Spinal cord (tissue), 10 donors: ENCODE data around the gene CAMKK2. TPM values are rescaled to one million over a fixed set of nuclear protein-coding genes. Genes with fewer than 3 reads are reported as not detected.
"Not testable (repeated sequence)": the region's sequence is repeated elsewhere in the genome, so short reads cannot be mapped to it uniquely, and the experiment has no call there.

ENCODE experiments used
- DNase-seq, 6 donors: peaks; one replicate each; pipeline versions ENCODE4 v3.0.0 to v3.0.0-alpha.2; 2013 to 2015; ENCODE audit warnings: low spot score in 6 of 6, low read depth in 4 of 6
- H3K27ac ChIP-seq: one replicate; pipeline ENCODE4 v1.5.1; 2013; ENCODE audit warnings: low read depth, low read length, control low read depth
- H3K27me3 ChIP-seq: one replicate; pipeline ENCODE4 v1.6.1; 2013; ENCODE audit warnings: low read length; ENCODE audit not compliant: control insufficient read depth, insufficient read depth
- H3K36me3 ChIP-seq: one replicate; pipeline ENCODE4 v1.6.1; 2013; ENCODE audit warnings: low read length; ENCODE audit not compliant: control insufficient read depth, insufficient read depth
- H3K4me1 ChIP-seq: one replicate; pipeline ENCODE4 v1.6.1; 2013; ENCODE audit warnings: low read length; ENCODE audit not compliant: control insufficient read depth, insufficient read depth
- H3K4me3 ChIP-seq: one replicate; pipeline ENCODE4 v1.5.1; 2013; ENCODE audit warnings: low read depth, low read length, control low read depth
- H3K9me3 ChIP-seq: one replicate; pipeline ENCODE4 v1.6.1; 2013; ENCODE audit warnings: low read length; ENCODE audit not compliant: control insufficient read depth, insufficient read depth
- WGBS: methylation state at CpG from one replicate; pipeline ENCODE4 v1.1.5; 2013; ENCODE audit warnings: missing lambda C conversion rate; ENCODE audit not compliant: insufficient coverage; 5-methylcytosine and 5-hydroxymethylcytosine counted together
- polyA plus RNA-seq, 2 donors: library from polyadenylated mRNA; unstranded; fragments of 120-200 nt; gene quantifications; one replicate each; pipeline ENCODE4 v1.2.1, GENCODE V29; 2013; ENCODE audit not compliant: insufficient read length in 2 of 2
- total RNA-seq, 2 donors: library from RNA; depleted of rRNA in 1 of 2; stranded (reverse); fragments of 120-200 nt in 1 of 2; fragments of >200 nt in 1 of 2; gene quantifications; one replicate each; pipeline versions ENCODE4 v1.2.3 to v1.2.4, GENCODE V29; 2013 to 2014
- donor health status: healthy.

Gene CAMKK2
- total and polyA plus RNA-seq, 4 donors = 18.0 to 44.2 (median 31.3) TPM

DNA sequence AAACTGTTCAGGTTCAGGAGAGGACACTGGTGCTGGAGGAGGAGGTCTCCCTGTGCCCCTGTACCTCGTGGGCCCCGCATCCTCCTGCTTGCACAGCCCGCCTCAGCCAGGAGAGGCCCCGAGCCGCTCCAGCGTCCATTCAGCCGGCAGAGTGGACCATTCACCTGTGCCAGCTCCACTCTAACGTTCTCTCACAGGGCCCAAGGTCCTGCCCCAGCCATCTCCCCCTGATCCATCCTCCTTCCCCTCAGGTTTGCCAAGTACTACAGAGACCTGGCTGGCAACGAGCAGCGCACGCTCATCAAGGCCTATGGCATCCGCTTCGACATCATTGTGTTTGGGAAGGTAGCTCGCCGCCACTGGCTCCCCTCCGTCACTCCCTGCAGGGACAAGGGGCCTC, 64.3 kb downstream of the CAMKK2 start:
- H3K27ac ChIP-seq = no peak overlapping the region
- no peak overlapping the region for H3K4me3 ChIP-seq
- no peaks in the 10 kb centered on the region for H3K27me3 ChIP-seq
- no peak for DNase-seq
- no peaks in the 10 kb centered on the region for H3K4me1 ChIP-seq
- WGBS = 87% methylated on average over 15 of the region's 16 CpGs
- H3K36me3 ChIP-seq = peaks cover 56% of the 10 kb centered on the region
- H3K9me3 ChIP-seq = no peaks in the 10 kb centered on the region

DNA sequence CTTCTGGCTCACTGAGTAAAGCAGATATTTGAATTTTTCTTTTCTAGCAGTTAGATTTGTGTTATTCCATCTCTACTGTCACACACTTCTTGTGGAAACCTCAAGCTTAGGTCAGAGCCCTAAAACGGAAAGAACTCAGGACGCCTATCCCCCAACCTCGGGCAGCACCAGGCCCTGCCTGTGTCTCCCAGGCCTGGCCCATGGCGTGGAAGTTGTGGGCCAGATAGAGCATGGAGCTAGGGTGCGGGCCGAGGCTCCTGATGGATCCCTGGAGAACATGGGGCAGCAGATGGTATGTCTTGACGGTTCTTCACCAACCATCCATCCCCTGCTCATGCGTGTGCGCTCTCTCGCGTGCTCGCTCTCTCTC, 66.0 kb downstream of the CAMKK2 start:
- Histone ChIP-seq H3K4me3 (no peak overlapping the region), H3K9me3 (no peaks in the 10 kb centered on the region), H3K36me3 (peaks cover 41% of the 10 kb centered on the region), H3K27ac (no peak overlapping the region), H3K27me3 (no peaks in the 10 kb centered on the region), H3K4me1 (no peaks in the 10 kb centered on the region)
- DNase-seq = no peak
- WGBS = 95% methylated on average over 3 of the region's 12 CpGs

DNA sequence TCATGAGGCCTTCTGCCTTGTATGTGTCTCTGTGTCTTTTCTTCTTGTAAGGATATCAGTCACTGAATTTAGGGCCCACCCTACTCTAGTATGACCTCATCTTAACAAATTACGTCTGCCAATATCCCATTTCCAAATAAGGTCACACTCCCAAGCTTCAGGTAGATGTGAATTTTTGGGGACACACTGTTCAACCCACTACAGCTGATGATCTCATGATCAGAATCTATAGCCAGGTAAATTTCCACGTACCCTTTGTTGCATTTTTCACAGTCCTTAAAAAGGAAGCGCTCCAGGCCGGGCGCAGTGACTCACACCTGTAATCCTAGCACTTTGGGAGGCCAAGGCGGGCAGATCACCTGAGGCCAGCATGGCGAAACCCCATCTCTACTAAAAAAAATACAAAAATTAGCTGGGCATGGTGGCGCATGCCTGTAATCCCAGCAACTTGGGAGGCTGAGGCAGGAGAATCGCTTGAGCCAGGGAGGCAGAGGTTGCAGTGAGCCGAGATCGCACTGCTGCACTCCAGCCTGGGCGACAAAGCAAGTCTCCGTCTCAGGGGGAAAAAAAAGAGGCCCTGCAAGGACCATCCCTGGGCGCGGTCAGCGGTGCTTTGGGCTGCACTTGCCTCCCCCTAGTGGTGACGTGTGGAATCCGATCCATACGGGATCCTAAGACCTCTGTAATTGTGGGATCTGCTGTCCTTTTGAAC, 66.5 kb downstream of the CAMKK2 start:
- WGBS = 39% methylated on average over 12 of the region's 19 CpGs
- DNase-seq = peak in 3 of 6 donors; percentile 28 to 71 (median 69)
- not testable (repeated sequence) for H3K27ac ChIP-seq, H3K4me3 ChIP-seq, H3K9me3 ChIP-seq, H3K4me1 ChIP-seq, H3K27me3 ChIP-seq
- peaks cover 39% of the 10 kb centered on the region for H3K36me3 ChIP-seq

DNA sequence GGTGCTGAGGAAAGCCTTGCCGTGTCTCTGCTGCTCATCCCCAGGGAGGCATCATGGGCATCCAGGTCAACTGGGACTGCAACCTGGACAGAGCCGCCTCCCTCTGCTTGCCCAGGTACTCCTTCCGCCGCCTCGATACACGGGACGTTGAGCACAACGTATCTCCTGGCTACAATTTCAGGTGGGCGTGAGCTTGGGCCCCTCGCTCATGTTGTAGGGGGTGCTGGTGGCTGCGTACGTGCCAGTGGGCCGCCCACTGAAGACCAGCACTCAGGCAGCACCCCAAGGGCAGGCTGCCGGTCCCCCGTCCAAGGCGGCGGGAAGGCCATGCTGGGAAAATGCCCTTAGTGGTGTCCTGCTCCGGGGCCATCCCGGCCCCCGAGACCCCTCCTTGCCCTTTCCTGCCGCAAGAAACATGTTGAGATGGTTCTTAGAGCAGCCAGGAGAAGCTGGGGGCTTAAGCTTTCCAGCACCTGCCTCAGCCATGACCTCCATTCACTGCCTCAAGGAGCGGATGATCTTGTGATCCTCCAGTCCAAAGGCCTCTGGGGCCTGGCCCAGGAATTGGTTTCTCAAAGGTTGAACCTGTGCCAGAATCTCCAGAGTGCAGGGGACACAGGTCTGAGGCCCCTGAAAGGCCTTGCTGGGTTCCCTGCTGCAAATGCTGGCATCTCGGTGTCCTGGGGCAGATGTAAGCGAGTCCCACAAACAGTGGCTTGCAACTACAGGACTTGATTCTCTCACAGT, 67.4 kb downstream of the CAMKK2 start:
- no peak overlapping the region for H3K27ac ChIP-seq
- DNase-seq = no peak

DNA sequence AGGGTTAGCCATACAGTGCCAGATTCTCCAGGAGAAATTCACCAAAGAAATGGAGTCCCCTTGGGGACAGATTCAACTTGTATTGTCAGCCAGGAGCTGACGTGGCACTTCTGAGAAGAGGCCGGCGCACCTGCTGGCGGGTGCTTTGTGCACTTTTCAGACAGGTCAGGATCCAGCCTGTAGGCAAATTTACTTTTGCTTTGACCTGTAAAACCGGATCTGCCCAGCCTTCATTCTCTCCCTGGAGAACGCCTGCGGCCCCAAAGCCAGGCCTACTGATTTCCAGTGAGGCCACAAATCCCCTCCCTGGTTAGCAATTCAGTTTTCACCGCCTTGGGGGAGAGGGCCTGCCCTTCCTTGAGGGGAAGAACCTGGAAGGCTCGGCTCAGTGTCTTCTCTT, 69.2 kb downstream of the CAMKK2 start:
- no peak overlapping the region for H3K27ac ChIP-seq
- peaks cover 34% of the 10 kb centered on the region for H3K36me3 ChIP-seq
- no peak overlapping the region for H3K4me3 ChIP-seq
- H3K4me1 ChIP-seq = no peaks in the 10 kb centered on the region
- no peaks in the 10 kb centered on the region for H3K27me3 ChIP-seq
- no peaks in the 10 kb centered on the region for H3K9me3 ChIP-seq
- no peak for DNase-seq
- WGBS = 89% methylated on average over 7 of the region's 9 CpGs

More for the DNA sequence above, 67.4 kb downstream of the CAMKK2 start:
- Histone ChIP-seq H3K4me1 (no peaks in the 10 kb centered on the region), H3K4me3 (no peak overlapping the region), H3K27me3 (no peaks in the 10 kb centered on the region), H3K36me3 (peaks cover 39% of the 10 kb centered on the region), H3K9me3 (no peaks in the 10 kb centered on the region)
- WGBS = 95% methylated on average over 22 of the region's 24 CpGs

DNA sequence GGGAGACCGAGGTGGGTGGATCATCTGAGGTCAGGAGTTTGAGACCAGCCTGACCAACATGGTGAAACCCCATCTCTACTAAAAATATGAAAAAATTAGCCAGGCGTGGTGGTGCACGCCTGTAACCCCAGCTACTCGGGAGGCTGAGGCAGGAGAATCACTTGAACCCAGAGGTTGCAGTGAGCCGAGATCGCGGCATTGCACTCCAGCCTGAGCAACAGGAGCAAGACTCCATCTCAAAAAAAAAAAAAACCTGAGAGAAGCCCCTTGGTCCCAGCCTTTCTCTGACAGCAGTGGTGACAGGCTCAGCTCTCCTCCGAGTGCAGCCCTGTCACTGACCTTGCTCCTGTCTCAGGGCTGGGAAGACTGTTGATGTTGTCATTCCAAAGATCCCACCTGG, 69.6 kb downstream of the CAMKK2 start:
- DNase-seq, H3K9me3 ChIP-seq, H3K27ac ChIP-seq, H3K4me3 ChIP-seq, H3K4me1 ChIP-seq, H3K27me3 ChIP-seq: not testable (repeated sequence)
- H3K36me3 ChIP-seq = peaks cover 33% of the 10 kb centered on the region
- WGBS = 97% methylated on average over 7 of the region's 8 CpGs

DNA sequence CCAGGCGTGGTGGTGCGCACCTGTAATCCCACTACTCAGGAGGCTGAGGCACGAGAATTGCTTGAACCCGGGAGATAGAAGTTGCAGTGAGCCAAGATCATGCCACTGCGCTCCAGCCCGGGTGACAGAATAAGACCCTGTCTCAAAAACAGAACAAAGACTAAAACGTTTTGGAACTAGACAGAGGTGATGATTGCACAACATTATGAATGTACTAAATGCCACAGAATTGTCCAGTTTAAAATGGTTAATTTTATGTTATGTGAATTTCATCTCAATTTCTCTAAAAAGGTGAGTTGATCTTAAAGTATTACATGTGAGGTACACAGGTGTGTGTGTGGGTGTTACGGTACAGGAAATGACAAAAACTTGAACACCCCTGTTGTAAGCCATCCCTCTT, 70.1 kb downstream of the CAMKK2 start:
- Histone ChIP-seq H3K27me3 (no peaks in the 10 kb centered on the region), H3K4me3 (no peak overlapping the region), H3K27ac (no peak overlapping the region), H3K36me3 (peaks cover 35% of the 10 kb centered on the region), H3K4me1 (no peaks in the 10 kb centered on the region), H3K9me3 (no peaks in the 10 kb centered on the region)
- 89% methylated on average over 5 of the region's 8 CpGs for WGBS
- DNase-seq = no peak

DNA sequence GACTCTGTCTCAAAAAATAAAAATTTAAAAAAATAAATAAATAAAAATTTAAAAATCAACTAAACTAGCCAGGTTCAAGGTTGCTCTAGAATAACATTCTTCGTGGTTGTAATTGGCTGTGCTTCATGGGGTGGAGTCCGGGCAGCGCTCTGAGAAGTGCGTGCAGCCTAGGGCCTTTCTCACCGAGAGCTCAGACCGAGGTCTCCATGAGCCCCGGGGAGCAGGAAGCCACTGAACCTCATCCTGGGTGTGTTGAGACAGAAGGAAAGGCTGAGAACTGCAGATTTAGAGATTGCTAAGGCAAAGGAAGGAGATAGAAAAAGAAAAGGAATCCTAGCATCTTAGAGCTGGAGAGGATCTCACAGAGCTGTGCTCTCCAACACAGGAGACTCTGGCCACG, 71.9 kb downstream of the CAMKK2 start:
- Histone ChIP-seq H3K27ac (no peak overlapping the region), H3K4me1 (no peaks in the 10 kb centered on the region), H3K9me3 (no peaks in the 10 kb centered on the region), H3K36me3 (peaks cover 32% of the 10 kb centered on the region), H3K27me3 (no peaks in the 10 kb centered on the region), H3K4me3 (no peak overlapping the region)
- DNase-seq = no peak
- 84% methylated on average over 7 of the region's 8 CpGs for WGBS

DNA sequence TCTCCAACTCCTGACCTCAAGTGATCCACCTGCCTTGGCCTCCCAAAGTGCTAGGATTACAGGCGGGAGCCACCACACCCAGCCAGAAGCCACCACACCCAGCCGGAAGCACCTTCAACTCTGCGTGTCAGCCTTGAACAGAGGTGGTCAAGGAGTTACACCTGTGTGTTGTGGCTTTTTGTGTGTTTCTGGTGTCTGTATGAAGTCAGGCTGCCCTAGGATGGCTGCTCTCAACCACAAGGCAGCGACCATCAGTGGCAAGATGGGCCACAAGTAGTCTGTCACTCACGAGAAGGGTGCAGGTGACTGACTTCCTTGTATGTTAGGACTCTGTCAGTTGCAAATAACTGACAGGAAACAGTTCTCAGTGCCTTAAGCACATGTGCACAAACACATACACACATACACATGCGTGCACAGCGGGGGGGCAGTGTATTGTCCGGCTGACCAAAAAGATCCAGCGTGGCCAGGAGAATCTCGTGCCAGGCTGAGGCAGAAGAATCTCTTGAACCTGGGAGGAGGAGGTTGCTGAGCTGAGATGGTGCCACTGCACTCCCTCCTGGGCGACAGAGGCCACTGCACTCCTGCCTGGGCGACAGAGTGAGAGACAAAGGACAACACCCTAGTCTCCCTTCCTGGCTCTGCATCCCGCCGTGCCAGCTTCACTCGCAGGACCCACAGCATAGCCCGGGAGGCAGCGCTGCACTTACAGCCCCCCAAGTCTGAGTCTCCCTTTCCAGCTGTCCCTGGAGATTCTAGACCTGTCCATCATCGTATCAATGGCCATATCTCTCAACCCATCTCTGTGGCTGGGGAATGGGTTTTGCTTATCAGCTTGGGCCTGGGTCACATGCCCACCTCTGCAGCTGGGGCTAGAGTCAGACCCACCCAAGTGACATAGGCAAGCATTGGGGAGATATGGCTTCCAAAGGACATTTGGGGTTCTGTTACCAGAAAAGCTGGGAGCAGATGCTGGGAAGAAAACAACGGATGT, 72.9 kb downstream of the CAMKK2 start:
- Histone ChIP-seq H3K4me3 (no peak overlapping the region), H3K9me3 (no peaks in the 10 kb centered on the region), H3K27me3 (no peaks in the 10 kb centered on the region), H3K27ac (no peak overlapping the region), H3K36me3 (peaks cover 24% of the 10 kb centered on the region), H3K4me1 (no peaks in the 10 kb centered on the region)
- 90% methylated on average over 7 of the region's 19 CpGs for WGBS
- DNase-seq = no peak
